Measurements from ENCODE around the gene VPS25. TPM values are rescaled to one million over a fixed set of nuclear protein-coding genes. Genes with fewer than 3 reads are reported as not detected.
"Not testable (repeated sequence)": the region's sequence is repeated elsewhere in the genome, so short reads cannot be mapped to it uniquely, and the experiment has no call there.

VPS25 gene
- total RNA-seq, 2 experiments from 2014 or later, result 51.9 to 59.4 TPM

DNA sequence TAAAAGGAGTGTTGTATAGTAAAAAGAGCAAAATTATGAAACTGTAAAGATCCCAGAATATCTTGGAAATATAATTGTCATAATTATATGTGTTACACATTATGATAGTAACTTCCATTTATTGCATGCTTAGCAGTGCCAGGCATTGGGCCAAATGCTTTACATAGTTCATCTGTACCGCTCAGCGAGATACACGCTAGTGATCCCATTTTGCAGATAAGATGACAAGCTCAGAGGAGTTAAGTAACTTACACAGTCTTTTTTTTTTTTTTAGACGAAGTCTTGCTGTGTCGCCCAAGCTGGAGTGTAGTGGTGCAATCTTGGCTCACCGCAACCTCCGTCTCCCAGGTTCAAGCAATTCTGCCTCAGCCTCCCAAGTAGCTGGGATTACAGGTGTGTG is 21.6 kb upstream of the VPS25 start:
- no peak for DNase-seq
- no peak overlapping the region for H3K27ac Mint-ChIP-seq
- ChIA-PET CTCF (no interaction called here), POLR2A (no interaction called here)
- no peaks in the 10 kb centered on the region for H3K36me3 Mint-ChIP-seq (ENCODE audit: low read depth)
- peaks cover 60% of the 10 kb centered on the region for H3K27me3 Mint-ChIP-seq
- H3K9me3 Mint-ChIP-seq, result no peaks in the 10 kb centered on the region
- H3K4me1 Mint-ChIP-seq, result no peaks in the 10 kb centered on the region
- no peak overlapping the region for H3K4me3 Mint-ChIP-seq

DNA sequence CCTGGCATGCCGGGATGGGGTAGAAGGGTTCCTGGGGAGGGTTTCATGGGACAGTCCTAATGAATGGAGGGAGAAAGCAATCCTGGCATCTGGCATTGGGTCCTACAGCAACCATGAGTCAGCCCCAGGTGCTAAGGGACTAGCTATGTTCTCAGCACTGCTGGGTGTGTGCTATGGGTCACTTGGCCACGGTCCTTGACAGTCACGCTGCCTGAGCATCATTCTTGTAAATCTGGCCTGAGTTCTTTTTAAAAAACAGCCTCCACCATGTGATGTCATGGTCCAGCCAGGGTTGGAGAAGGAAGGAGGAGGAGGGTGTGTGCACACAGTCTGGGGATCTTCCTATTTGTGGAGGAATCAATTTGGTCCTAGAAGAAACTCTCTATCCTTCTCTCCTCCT is 18.5 kb upstream of the VPS25 start:
- ChIA-PET CTCF (no interaction called here), POLR2A (no interaction called here)
- Mint-ChIP-seq H3K27me3 (peaks cover 51% of the 10 kb centered on the region), H3K4me3 (no peak overlapping the region), H3K4me1 (no peaks in the 10 kb centered on the region), H3K36me3 (ENCODE audit: low read depth) (no peaks in the 10 kb centered on the region), H3K27ac (no peak overlapping the region), H3K9me3 (no peaks in the 10 kb centered on the region)
- no peak for DNase-seq

DNA sequence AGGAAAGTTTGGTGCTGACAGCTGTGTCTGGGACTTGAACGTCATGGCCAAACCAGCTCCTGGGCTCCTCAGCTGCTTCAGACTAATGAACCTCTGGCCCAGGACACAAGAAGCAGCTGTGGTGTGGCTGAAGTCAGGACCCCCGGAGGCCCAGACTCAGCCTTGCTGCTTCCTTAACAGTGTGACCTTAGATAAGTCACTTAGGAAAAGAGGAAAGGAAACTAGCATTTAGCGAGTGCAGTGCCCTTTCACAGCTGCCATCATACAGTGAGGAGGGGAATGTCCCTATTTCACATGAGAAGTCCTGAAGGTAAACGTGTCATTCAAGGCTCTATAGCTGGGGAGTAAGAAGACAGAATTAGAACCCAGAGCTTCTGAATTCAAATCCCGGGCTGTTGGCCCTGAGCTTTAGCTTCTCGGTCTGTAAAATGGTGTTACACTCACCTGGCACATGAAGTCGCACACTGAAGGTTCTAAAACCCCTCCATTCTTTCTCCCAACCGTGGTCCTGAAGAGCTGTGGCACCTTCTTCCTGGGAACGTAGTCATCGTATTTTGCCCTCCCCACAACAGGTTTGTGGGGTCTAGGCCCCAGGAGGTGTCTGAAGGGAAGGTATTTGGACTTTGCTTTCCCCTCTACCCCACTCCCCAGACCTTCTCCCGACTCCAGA is 13.1 kb upstream of the VPS25 start:
- H3K4me3 Mint-ChIP-seq, result no peak overlapping the region
- POLR2A ChIA-PET, result no interaction called here
- CTCF ChIA-PET, result interaction anchor here (1.0 to 1.5 kb wide), 2 partner anchors 13 to 182 kb away, joined by 3 to 4 read pairs; no protein-coding TSS in a partner anchor
- H3K27me3 Mint-ChIP-seq, result peaks cover 57% of the 10 kb centered on the region
- peaks cover 2% of the 10 kb centered on the region for H3K4me1 Mint-ChIP-seq
- DNase-seq, result no peak
- no peak overlapping the region for H3K27ac Mint-ChIP-seq
- no peaks in the 10 kb centered on the region for H3K9me3 Mint-ChIP-seq
- H3K36me3 Mint-ChIP-seq (ENCODE audit: low read depth), result no peaks in the 10 kb centered on the region

DNA sequence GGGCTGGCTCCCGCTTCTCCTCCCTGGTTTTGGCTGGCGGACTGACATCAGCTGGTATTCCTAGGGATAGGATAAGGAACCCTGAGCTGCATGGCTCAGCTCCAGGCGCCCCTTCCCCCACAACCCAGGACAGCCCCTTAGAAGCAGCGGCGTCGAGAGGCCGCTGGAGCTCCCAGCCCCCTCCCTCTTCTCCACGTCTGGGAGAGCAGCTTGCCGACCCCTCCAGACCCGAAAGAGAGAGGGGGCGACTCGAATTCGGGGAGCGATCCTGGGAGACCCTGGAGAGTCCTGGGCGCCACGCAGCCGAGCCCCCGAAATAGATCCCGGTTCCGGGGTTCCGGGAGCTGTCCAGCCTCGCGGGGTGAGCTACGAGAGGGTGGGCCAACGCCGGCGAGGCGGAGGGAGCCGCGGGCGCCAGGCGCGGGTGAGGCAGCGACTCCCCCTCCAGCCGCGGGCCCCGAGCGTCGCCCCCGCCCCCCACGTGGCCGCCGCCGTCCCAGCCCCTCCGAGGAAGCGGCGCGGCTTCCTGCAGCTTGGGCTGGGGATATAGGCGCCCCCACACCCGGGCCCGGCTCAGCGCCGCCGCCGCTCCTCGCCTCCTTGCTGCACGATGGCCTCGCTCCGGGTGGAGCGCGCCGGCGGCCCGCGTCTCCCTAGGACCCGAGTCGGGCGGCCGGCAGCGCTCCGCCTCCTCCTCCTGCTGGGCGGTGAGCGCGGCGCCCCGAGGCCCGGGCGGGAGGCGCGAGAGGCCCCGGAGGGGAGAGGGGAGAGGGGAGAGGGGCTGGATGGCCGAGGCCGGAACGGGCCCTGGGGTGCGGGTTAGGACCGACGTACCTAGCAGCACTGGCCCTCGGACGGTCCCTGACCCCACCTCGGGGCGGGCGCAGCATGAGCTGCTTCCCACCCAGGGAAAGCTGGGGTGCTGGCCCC is 12.3 kb upstream of the VPS25 start, which contains the start of gene RAMP2:
Gene RAMP2, plus strand, starts transcription at position 576 of the 930 bp plus-strand sequence. Its CDS starts 35 bp downstream, at position 611.
- Mint-ChIP-seq H3K4me3 (no peak within 1 kb of the TSS), H3K4me1 (peaks cover 2% of the 10 kb centered on the region)

DNA sequence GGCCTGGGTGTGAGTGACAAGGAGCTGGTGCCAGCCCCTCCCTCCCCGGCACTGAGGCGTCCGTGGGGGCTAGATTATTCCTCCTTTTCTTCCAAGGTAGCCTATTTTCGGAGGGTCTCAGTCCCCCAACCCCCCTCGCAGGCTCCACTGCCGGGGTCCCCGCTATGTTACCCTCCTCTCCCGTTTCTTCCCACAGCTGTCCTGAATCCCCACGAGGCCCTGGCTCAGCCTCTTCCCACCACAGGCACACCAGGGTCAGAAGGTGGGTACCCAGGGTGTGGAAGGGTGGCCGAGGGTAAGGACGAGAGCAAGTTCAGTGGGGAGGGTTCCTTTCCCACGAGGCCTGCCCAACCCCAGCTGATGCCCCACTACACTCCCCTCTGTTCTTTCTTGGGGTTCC is 11.6 kb upstream of the VPS25 start:
- DNase-seq, result no peak

More for the DNA sequence above, 12.3 kb upstream of the VPS25 start, which contains the start of gene RAMP2:
- Mint-ChIP-seq H3K27ac (no peak within 1 kb of the TSS), H3K9me3 (no peaks in the 10 kb centered on the region), H3K27me3 (peaks cover 61% of the 10 kb centered on the region), H3K36me3 (ENCODE audit: low read depth) (no peaks in the 10 kb centered on the region)
- POLR2A ChIA-PET, result no interaction called here
- CTCF ChIA-PET, result interaction anchor here (0.6 to 2.0 kb wide), 4 partner anchors 10 to 183 kb away, joined by 3 to 5 read pairs (median 4); no protein-coding TSS in a partner anchor
- DNase-seq, result no peak

DNA sequence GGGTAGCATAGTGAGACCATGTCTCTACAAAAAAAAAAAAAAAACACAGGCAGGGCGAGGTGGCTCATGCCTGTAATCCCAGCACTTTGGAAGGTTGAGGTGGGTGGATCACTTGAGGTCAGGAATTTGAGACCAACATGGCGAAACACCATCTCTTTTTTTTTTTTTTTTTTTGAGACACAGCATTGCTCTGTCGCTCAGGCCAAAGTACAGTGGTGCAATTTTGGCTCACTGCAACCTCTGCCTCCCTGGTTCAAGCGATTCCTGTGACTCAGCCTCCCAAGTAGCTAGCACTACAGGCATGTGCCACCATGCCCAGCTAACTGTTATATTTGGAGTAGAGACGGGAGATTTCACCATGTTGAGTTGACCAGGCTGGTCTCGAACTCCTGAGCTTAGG is 7.1 kb upstream of the VPS25 start:
- Mint-ChIP-seq H3K27ac (no peak overlapping the region), H3K27me3 (peaks cover 39% of the 10 kb centered on the region), H3K4me3 (no peak overlapping the region), H3K36me3 (ENCODE audit: low read depth) (no peaks in the 10 kb centered on the region), H3K9me3 (no peaks in the 10 kb centered on the region), H3K4me1 (peaks cover 2% of the 10 kb centered on the region)
- DNase-seq, result no peak
- CTCF ChIA-PET, result interaction anchor here (0.6 to 1.0 kb wide), 3 partner anchors 40 to 219 kb away, joined by 3 to 4 read pairs (median 4); no protein-coding TSS in a partner anchor
- POLR2A ChIA-PET, result no interaction called here

More for the DNA sequence above, 11.6 kb upstream of the VPS25 start:
- ChIA-PET CTCF (interaction anchor here (0.7 to 2.0 kb wide), 3 partner anchors 11 to 183 kb away, joined by 3 to 5 read pairs (median 3); no protein-coding TSS in a partner anchor), POLR2A (no interaction called here)
- Mint-ChIP-seq H3K27ac (no peak overlapping the region), H3K4me1 (peaks cover 2% of the 10 kb centered on the region), H3K36me3 (ENCODE audit: low read depth) (no peaks in the 10 kb centered on the region), H3K9me3 (no peaks in the 10 kb centered on the region), H3K4me3 (no peak overlapping the region), H3K27me3 (peaks cover 58% of the 10 kb centered on the region)

DNA sequence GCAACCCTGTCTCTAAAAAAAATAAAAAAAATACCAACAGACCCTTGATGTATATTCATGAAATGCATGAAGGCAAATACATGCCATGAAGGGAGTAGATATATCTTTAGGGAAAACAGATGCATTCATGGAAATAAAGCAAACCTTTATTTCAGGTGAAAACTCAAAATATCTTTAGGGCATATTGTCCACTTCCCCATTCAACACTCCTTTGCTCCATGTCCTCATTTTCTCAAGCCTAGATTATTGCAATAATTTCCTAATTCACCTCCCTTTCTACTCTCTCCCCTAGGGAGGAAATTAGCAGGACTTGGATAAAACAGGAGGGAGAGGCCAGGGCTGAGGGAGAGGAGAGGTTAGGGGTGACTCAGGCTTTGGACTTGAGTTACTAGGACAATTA is 5.7 kb upstream of the VPS25 start:
- Mint-ChIP-seq H3K4me1 (peaks cover 7% of the 10 kb centered on the region), H3K27ac (no peak overlapping the region), H3K4me3 (no peak overlapping the region), H3K27me3 (peaks cover 27% of the 10 kb centered on the region), H3K36me3 (ENCODE audit: low read depth) (no peaks in the 10 kb centered on the region), H3K9me3 (no peaks in the 10 kb centered on the region)
- no peak for DNase-seq
- POLR2A ChIA-PET, result no interaction called here
- CTCF ChIA-PET, result no interaction called here

DNA sequence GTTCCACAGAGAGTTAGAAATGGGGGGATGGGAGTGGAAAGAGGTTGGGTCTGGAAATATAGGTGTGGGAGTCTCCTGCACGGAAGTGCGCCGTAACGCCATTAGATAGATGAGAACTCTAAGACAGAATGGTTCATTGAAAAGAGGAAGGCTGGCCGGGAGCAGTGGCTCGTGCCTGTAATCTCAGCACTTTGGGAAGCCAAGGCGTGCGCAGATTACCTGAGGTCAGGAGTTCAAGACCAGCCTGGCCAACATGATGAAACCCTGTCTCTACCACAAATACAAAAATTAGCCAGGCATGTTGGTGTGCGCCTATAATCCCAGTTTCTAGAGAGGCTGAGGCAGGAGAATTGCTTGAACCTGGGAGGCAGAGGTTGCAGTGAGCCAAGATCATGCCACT is 5.2 kb upstream of the VPS25 start:
- CTCF ChIA-PET; H3K4me3 Mint-ChIP-seq; DNase-seq; H3K36me3 Mint-ChIP-seq (ENCODE audit: low read depth); POLR2A ChIA-PET; H3K9me3 Mint-ChIP-seq; H3K27ac Mint-ChIP-seq: not testable (repeated sequence)
- H3K27me3 Mint-ChIP-seq, result peaks cover 22% of the 10 kb centered on the region
- H3K4me1 Mint-ChIP-seq, result peaks cover 10% of the 10 kb centered on the region

DNA sequence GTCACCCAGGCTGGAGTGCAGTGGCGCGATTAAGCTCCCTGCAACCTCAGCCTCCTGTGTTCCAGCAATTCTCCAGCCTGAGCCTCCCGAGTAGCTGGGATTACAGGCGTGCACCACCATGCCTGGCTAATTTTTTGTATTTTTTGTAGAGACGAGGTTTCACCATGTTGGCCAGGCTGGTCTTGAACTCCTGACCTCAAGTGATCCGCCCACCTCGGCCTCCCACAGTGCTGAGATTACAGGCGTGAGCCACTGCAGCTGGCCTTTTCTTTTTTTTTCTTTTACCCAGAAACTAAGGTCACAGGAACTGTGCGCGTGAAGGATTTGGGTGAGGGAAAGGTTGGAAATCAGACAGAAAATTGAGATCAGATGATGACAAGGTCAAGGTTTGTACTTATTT is 3.3 kb upstream of the VPS25 start:
- peaks cover 12% of the 10 kb centered on the region for H3K27me3 Mint-ChIP-seq
- H3K4me1 Mint-ChIP-seq, result peaks cover 26% of the 10 kb centered on the region
- DNase-seq, H3K27ac Mint-ChIP-seq, POLR2A ChIA-PET, H3K4me3 Mint-ChIP-seq, H3K9me3 Mint-ChIP-seq: not testable (repeated sequence)
- CTCF ChIA-PET, result interaction anchor here (0.6 kb wide), 1 partner anchor 407 kb away, joined by 4 read pairs; no protein-coding TSS in a partner anchor
- H3K36me3 Mint-ChIP-seq (ENCODE audit: low read depth), result peaks cover 10% of the 10 kb centered on the region

DNA sequence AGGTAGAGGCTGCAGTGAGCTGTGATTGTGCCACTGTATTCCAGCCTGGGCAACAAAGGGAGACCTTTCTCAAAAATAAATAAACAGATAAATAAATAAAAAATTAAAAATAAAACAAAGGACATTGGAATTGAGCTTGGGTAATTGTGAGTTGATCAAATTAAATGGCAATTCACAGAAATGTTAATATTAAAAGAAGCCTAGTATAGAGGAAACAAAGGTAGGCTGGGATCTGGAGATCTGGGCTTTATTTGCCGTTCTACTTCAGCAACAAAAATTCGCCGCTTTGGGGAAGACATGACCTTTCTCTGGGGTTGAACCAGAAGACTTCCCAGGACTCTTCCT is 332 bp upstream of the VPS25 start:
- Mint-ChIP-seq H3K27me3 (peaks cover under 1% of the 10 kb centered on the region), H3K27ac (peak overlapping the region; percentile 96), H3K4me1 (peaks cover 32% of the 10 kb centered on the region), H3K9me3 (no peaks in the 10 kb centered on the region), H3K36me3 (ENCODE audit: low read depth) (peaks cover 28% of the 10 kb centered on the region), H3K4me3 (peak overlapping the region; percentile 96)
- no peak for DNase-seq
- CTCF ChIA-PET, result interaction anchor here (0.9 to 2.4 kb wide), 8 partner anchors 9 to 195 kb away, joined by 3 to 7 read pairs (median 4); partner anchors contain the start of gene BECN1
- POLR2A ChIA-PET, result no interaction called here

DNA sequence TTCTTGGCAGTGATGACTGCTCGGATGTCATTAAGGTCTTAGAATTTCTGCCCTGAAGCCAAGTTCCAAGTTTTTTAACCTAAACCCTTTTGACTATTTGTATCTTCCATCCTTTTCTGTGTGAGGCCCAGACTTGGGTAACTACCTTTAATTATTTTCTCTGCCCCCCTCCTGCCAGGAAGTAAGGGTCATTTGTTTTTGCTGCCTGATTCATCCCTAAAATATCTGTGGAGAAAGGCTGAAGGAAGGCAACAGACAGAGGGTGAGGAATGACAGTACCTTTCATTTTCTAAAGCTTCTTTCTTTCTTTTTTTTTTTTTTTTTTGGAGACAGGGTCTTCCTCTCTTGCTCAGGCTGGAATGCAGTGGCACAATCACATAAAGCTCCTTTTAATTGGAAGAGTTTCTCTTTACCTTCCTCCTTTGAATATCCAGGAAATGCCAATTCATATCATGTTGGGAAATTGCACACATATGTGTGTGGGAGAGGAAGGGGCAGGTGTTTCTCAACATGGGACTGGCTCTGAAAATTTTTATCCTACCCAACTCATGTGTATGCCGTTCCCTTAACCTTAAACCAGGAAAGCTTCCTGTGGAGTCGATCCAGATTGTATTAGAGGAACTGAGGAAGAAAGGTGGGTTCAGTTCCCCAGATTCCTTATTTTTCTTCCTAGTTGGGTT is 957 bp downstream of the VPS25 start:
- ChIA-PET POLR2A (interaction anchor here (1.0 kb wide), 1 partner anchor 50 kb away, joined by 3 read pairs; the partner anchor contains the start of gene BECN1), CTCF (interaction anchor here (0.6 to 2.4 kb wide), 3 partner anchors 11 to 115 kb away, joined by 3 to 6 read pairs (median 4); partner anchors contain the start of gene BECN1)
- peak overlapping the region; percentile 96 for H3K4me3 Mint-ChIP-seq
- H3K9me3 Mint-ChIP-seq, result no peaks in the 10 kb centered on the region
- H3K27me3 Mint-ChIP-seq, result no peaks in the 10 kb centered on the region
- peaks cover 32% of the 10 kb centered on the region for H3K4me1 Mint-ChIP-seq
- no peak for DNase-seq
- peak overlapping the region; percentile 96 for H3K27ac Mint-ChIP-seq
- peaks cover 36% of the 10 kb centered on the region for H3K36me3 Mint-ChIP-seq (ENCODE audit: low read depth)

DNA sequence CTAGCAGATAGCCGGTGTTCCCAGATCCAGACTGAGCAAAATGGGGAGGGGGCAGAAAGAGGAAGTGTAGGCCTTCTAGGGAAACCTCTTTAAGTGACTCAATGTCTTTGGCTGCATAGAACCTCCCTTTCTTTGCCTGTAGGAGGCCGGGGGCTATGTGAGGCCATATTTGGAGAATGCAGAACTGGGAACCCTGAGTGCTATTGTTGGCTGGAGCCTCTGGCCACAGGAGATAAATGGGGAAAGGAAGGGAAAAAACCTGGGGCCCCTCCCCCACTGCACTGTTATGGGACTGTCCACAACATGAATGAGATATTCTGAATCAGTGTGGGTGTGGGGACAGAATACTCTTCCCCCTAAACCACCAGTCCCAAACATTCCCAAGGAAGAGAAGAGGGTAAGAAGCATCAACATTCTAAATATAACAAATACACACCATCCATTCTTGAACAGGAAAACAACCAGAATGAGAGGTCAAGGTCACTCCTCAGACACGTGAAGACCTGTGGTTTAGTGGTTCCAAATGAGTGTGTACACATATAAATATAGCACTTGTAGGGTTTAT is 2.4 kb downstream of the VPS25 start:
- H3K27ac Mint-ChIP-seq, result no peak overlapping the region
- no peak overlapping the region for H3K4me3 Mint-ChIP-seq
- no peaks in the 10 kb centered on the region for H3K9me3 Mint-ChIP-seq
- H3K27me3 Mint-ChIP-seq, result peaks cover 6% of the 10 kb centered on the region
- ChIA-PET CTCF (interaction anchor here (1.2 kb wide), 1 partner anchor 22 kb away, joined by 3 read pairs; no protein-coding TSS in a partner anchor), POLR2A (no interaction called here)
- no peak for DNase-seq
- H3K36me3 Mint-ChIP-seq (ENCODE audit: low read depth), result peaks cover 43% of the 10 kb centered on the region
- peaks cover 39% of the 10 kb centered on the region for H3K4me1 Mint-ChIP-seq
